ENCODE data around the gene PPIF.

Gene PPIF

DNA sequence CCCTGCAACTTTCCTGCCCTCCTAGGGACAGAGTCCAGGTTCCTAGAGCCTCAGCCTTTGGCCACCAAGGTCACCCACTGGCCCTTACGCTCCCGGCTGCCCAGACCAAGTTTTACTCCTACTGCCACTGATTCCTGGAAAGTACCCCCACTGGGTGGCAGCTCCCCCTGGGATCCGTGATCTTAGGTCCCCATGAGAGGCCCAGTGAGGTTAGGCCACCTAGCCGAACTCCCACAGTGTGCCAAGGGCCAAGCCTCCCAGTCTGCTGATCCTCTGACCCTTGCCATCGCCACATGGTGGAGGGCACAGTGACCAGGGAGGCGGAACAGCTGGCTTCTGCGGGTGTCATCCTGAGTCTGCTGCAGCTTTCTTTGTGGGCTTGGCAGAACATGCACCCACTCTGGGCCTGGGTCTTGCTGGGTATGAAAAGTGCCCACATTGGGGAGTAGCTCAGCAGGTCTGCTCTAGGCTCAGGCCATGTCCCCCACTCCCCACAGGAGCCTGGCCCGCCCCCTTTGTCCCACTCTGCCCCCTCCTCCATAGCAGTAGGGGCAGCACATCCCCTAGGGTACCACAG lies 40.5 kb upstream of the PPIF start:
- H3K36me3 ChIP-seq (ENCODE audit: insufficient read depth, low read length): peaks cover 86% of the 10 kb centered on the region
- no peak overlapping the region for H3K9ac ChIP-seq (ENCODE audit: low read depth, low read length)
- H3K4me1 ChIP-seq (ENCODE audit: insufficient read depth, low read length): no peaks in the 10 kb centered on the region
- no peaks in the 10 kb centered on the region for H3K27me3 ChIP-seq (ENCODE audit: insufficient read depth, low read length)
- 91% methylated on average over 8 of the region's 8 CpGs for WGBS
- no peak overlapping the region for H3K4me3 ChIP-seq (ENCODE audit: low read length)
- H3K9me3 ChIP-seq (ENCODE audit: insufficient read depth, low read depth, low read length): no peaks in the 10 kb centered on the region
- no peak overlapping the region for H3K27ac ChIP-seq (ENCODE audit: low read depth, low read length)

DNA sequence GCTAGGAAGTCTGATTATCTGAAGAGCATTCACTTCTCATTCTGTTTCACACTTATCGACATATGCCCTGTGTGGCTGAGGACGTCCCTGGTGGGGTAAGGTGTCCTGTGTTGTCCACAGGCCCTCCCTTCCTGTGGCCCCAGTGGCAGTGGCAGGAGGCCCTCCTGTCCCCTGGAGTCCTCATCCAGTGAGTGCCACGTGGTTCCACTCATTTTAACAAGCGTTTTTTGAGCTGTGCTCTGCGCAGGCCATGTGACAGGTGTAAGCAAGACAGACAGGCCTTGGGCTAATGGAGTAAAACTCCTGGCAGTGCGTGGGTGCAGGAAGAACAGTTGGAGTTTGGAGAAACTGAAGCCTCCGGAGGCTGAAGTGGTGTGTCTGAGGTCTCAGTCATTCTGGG lies 39.3 kb upstream of the PPIF start:
- peaks cover 82% of the 10 kb centered on the region for H3K36me3 ChIP-seq (ENCODE audit: insufficient read depth, low read length)
- no peaks in the 10 kb centered on the region for H3K9me3 ChIP-seq (ENCODE audit: insufficient read depth, low read depth, low read length)
- H3K4me1 ChIP-seq (ENCODE audit: insufficient read depth, low read length): no peaks in the 10 kb centered on the region
- no peak overlapping the region for H3K4me3 ChIP-seq (ENCODE audit: low read length)
- no peak overlapping the region for H3K9ac ChIP-seq (ENCODE audit: low read depth, low read length)
- 94% methylated on average over 7 of the region's 7 CpGs for WGBS
- no peaks in the 10 kb centered on the region for H3K27me3 ChIP-seq (ENCODE audit: insufficient read depth, low read length)
- no peak overlapping the region for H3K27ac ChIP-seq (ENCODE audit: low read depth, low read length)

DNA sequence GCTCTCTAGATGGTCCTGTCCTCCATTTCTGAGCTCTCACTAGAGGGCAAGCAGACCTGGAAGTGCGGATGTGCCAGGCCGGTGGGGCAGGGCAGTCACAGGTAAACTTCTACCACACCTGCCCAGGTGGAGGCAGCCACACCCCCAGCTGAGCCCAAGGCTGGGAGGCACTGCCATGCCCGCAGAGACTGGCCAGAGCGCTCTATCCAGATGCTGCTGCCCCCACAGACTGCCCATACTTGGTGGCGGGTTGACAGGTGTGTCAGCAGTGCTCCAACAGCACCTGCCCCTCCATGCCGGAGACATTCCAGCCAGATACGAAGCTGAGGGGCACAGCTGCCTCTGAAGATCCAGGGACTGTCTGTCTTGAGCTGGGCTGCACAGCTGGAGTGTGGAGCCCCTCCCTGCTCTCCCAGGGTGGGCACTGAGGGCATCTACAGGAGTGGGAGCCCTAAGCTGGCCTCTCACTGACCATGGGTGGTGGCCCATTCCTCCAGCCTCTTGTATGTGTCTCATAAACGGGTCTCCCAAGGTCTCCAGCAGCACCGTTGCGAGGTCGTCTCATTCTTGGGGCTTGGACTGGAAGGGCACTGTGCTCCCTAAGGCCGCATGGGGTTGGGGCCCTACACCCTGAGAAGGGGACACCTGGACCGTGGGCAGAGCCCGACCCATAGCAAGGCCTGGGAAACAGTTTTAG lies 38.2 kb upstream of the PPIF start:
- Histone ChIP-seq H3K4me1 (ENCODE audit: insufficient read depth, low read length) (no peaks in the 10 kb centered on the region), H3K9me3 (ENCODE audit: insufficient read depth, low read depth, low read length) (no peaks in the 10 kb centered on the region), H3K27me3 (ENCODE audit: insufficient read depth, low read length) (no peaks in the 10 kb centered on the region), H3K4me3 (ENCODE audit: low read length) (no peak overlapping the region), H3K36me3 (ENCODE audit: insufficient read depth, low read length) (peaks cover 75% of the 10 kb centered on the region), H3K9ac (ENCODE audit: low read depth, low read length) (no peak overlapping the region), H3K27ac (ENCODE audit: low read depth, low read length) (no peak overlapping the region)
- WGBS: 95% methylated on average over 14 of the region's 14 CpGs

DNA sequence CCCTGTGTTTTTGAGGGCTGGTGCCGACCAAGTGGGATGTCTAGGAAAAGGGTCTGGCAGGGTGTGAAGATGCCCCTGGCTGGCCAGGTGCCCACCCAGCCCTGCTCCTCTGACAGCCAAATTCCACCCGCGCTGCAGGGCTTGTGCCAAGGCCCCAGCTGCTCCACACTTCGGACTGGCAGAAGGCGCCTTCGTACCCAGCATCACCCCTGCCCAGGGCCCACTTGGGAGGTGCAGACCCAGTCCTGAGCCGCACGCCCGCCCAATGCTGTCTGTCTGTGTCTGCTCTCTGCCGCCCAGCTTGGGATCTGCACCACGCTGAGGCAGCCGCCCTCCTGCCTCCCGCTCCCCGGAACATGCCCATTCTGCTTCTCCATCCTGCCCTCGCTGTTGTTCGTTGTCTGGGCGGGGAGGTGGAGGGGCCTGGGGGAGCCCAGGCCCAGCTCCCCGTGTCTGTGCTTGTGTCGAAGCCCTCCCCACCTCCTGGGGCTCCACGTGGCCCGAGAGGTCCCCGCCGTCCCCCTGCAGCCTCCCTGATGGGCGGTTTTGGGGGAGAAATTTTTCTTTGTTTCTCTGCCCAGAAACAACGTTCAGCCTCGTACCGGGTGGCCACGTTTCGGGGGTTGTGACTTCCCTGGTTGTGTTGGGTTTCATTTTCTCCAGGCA lies 36.9 kb upstream of the PPIF start:
- Histone ChIP-seq H3K9ac (ENCODE audit: low read depth, low read length) (no peak overlapping the region), H3K27me3 (ENCODE audit: insufficient read depth, low read length) (no peaks in the 10 kb centered on the region), H3K36me3 (ENCODE audit: insufficient read depth, low read length) (peaks cover 69% of the 10 kb centered on the region), H3K4me3 (ENCODE audit: low read length) (no peak overlapping the region), H3K4me1 (ENCODE audit: insufficient read depth, low read length) (no peaks in the 10 kb centered on the region), H3K27ac (ENCODE audit: low read depth, low read length) (no peak overlapping the region), H3K9me3 (ENCODE audit: insufficient read depth, low read depth, low read length) (no peaks in the 10 kb centered on the region)
- 90% methylated on average over 29 of the region's 29 CpGs for WGBS

DNA sequence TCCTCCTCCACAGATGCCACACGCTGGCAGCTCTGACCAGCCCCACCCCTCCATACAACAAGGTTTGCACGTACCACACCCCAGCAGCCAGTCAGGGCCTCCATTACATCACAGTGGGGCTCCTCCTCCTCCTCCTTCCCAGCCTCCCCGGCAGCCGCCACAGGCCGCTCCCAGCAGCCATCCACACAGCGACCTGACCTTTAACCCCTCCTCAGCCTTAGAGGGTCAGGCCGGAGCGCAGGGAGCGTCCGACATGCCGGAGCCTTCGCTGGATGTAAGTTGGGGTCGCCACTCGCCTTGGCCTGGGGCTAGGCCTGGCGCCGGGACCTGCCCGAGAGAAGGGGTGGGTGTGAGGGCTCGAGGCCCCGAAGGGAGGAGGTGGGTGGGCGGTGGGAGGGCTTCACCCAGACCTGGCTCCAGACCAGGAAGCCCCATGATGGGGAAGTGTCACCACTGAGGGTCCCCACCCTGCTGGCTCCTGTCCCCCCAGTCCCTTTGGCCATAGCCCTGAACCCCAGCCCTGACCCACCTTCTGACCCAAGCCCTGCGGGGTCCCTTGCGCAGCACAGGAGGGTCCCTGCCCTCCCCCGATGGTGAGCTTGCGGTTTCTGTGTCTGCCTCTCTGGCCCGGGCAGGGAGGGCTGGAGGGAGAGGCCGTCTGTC lies 36.2 kb upstream of the PPIF start:
- no peaks in the 10 kb centered on the region for H3K27me3 ChIP-seq (ENCODE audit: insufficient read depth, low read length)
- H3K4me1 ChIP-seq (ENCODE audit: insufficient read depth, low read length): no peaks in the 10 kb centered on the region
- H3K9me3 ChIP-seq (ENCODE audit: insufficient read depth, low read depth, low read length): no peaks in the 10 kb centered on the region
- WGBS: 90% methylated on average over 26 of the region's 26 CpGs
- H3K9ac ChIP-seq (ENCODE audit: low read depth, low read length): no peak overlapping the region
- no peak overlapping the region for H3K27ac ChIP-seq (ENCODE audit: low read depth, low read length)
- no peak overlapping the region for H3K4me3 ChIP-seq (ENCODE audit: low read length)
- peaks cover 65% of the 10 kb centered on the region for H3K36me3 ChIP-seq (ENCODE audit: insufficient read depth, low read length)

DNA sequence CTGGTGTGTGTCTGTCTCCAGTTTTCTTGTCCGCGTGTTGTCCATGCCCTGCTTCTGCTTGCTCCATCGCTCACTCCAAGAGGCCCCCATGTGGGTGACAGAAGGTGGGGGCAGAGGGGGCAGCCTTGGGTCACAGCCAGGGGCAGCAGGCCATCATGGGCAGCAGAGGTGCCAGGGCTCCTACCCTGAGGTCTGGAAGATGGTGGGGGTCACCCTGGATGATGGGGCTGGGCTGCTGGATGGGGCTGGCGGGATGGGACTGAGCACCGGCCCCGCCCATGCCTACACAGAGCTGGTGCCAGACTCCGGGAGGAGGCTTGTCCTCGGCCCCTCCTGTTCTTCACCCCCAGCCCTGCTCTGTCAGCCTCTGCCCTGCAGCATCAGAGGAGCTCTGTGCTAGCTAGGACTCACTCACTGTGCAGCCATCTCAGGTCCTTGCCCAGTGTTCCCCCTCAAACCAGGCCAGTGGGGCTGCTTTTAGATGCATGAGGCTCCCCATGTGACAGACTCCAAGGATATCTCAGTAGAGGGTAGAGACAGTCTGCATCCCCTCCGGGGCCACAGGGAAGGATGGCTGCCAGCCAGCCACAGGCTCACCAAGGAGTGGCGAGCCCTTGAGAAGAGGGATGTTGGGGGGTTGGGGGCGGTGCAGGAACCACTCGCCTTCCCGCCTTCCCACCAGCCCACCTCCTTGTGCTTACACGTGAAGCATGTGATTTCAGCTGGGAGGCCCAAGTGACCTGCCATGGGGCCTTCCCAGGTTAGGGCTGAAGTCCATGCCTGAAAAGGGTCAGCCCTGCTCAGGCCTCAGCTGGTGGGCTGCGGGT lies 35.5 kb upstream of the PPIF start:
- Histone ChIP-seq H3K27ac (ENCODE audit: low read depth, low read length) (no peak overlapping the region), H3K36me3 (ENCODE audit: insufficient read depth, low read length) (peaks cover 57% of the 10 kb centered on the region), H3K4me1 (ENCODE audit: insufficient read depth, low read length) (0 out of 2 replicates have a peak, but pooled peaks cover 3% of the 10 kb centered on the region), H3K27me3 (ENCODE audit: insufficient read depth, low read length) (no peaks in the 10 kb centered on the region), H3K9ac (ENCODE audit: low read depth, low read length) (no peak overlapping the region), H3K9me3 (ENCODE audit: insufficient read depth, low read depth, low read length) (no peaks in the 10 kb centered on the region), H3K4me3 (ENCODE audit: low read length) (no peak overlapping the region)
- 87% methylated on average over 15 of the region's 15 CpGs for WGBS

DNA sequence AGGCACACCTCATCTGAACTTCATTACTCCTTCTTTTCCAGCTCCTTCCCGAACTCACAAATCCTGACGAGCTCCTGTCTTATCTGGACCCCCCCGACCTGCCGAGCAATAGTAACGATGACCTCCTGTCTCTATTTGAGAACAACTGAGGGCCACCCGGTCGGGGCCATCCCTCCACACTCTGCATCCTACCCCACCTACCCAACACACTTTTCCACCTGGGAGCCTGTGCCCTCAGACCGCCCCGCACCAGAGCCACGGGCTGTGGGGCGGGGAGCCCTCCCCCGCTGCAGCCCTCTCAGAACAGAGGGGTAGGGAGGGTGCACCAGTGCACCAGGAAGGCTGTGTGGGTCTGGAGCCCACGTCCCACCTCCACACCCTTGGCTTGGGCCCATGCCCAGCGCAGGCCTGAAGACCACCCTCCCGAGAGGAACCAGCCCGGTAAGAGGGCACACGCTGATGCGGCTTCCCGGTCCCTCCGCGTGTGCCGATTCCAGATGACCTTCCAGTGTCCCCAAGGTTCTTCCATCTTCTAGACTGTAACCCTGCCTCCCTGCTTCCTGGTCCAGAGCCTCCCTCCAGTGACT lies 34.6 kb upstream of the PPIF start:
- H3K27ac ChIP-seq (ENCODE audit: low read depth, low read length): no peak overlapping the region
- peaks cover 10% of the 10 kb centered on the region for H3K4me1 ChIP-seq (ENCODE audit: insufficient read depth, low read length)
- WGBS: 92% methylated on average over 22 of the region's 22 CpGs
- H3K9ac ChIP-seq (ENCODE audit: low read depth, low read length): no peak overlapping the region
- H3K9me3 ChIP-seq (ENCODE audit: insufficient read depth, low read depth, low read length): no peaks in the 10 kb centered on the region
- peaks cover 48% of the 10 kb centered on the region for H3K36me3 ChIP-seq (ENCODE audit: insufficient read depth, low read length)
- no peaks in the 10 kb centered on the region for H3K27me3 ChIP-seq (ENCODE audit: insufficient read depth, low read length)
- no peak overlapping the region for H3K4me3 ChIP-seq (ENCODE audit: low read length)

DNA sequence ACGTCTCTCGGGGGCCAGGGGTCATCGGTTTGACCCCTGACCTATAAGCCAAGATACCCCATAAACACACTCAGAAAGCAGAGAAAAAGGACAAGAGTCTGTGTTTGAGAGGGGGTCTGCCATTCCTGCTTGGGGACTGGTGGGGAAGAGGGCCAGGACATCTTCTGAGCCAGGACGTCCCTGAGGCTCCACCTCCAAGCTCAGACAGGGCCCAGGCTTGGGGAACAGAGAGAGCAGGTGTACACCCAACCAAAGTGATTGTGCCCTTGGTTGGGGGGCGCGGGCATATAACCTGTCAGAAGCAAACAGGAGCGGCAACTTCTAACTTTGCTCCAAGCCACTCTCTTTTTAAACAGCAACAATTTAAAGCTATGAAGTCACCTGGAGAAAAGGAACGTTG lies 33.9 kb upstream of the PPIF start:
- peaks cover 17% of the 10 kb centered on the region for H3K4me1 ChIP-seq (ENCODE audit: insufficient read depth, low read length)
- H3K27ac ChIP-seq (ENCODE audit: low read depth, low read length): no peak overlapping the region
- H3K36me3 ChIP-seq (ENCODE audit: insufficient read depth, low read length): peaks cover 42% of the 10 kb centered on the region
- H3K4me3 ChIP-seq (ENCODE audit: low read length): no peak overlapping the region
- H3K9me3 ChIP-seq (ENCODE audit: insufficient read depth, low read depth, low read length): no peaks in the 10 kb centered on the region
- 95% methylated on average over 7 of the region's 8 CpGs for WGBS
- H3K9ac ChIP-seq (ENCODE audit: low read depth, low read length): no peak overlapping the region
- H3K27me3 ChIP-seq (ENCODE audit: insufficient read depth, low read length): no peaks in the 10 kb centered on the region

DNA sequence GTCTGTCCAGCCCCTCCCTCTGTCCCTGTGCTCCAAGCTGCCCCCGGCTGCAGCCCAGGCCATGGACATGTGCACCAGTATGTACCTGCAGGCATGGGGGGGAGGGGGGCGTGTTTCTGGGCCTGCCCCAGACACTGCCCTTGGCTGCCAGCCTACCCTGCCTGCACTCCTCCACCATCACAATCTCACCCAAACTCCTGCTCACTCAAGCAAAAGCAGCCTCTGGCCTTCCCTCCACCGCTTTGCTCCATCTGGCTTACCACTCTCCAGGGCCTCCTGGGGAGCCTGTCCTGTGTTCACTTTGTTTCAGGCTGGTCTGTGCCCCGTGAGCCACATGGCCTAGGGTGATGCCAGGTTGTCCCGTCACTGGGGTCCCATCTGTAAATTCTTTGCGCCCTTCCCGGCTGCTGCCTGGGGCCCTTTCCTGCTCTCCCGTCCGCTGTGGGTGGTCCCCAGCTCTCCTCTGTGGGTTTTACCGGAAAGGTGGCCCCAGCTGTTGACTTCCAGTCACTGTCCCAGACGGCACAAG lies 33.3 kb upstream of the PPIF start:
- Histone ChIP-seq H3K4me1 (ENCODE audit: insufficient read depth, low read length) (peaks cover 18% of the 10 kb centered on the region), H3K27ac (ENCODE audit: low read depth, low read length) (no peak overlapping the region), H3K36me3 (ENCODE audit: insufficient read depth, low read length) (peaks cover 35% of the 10 kb centered on the region)

DNA sequence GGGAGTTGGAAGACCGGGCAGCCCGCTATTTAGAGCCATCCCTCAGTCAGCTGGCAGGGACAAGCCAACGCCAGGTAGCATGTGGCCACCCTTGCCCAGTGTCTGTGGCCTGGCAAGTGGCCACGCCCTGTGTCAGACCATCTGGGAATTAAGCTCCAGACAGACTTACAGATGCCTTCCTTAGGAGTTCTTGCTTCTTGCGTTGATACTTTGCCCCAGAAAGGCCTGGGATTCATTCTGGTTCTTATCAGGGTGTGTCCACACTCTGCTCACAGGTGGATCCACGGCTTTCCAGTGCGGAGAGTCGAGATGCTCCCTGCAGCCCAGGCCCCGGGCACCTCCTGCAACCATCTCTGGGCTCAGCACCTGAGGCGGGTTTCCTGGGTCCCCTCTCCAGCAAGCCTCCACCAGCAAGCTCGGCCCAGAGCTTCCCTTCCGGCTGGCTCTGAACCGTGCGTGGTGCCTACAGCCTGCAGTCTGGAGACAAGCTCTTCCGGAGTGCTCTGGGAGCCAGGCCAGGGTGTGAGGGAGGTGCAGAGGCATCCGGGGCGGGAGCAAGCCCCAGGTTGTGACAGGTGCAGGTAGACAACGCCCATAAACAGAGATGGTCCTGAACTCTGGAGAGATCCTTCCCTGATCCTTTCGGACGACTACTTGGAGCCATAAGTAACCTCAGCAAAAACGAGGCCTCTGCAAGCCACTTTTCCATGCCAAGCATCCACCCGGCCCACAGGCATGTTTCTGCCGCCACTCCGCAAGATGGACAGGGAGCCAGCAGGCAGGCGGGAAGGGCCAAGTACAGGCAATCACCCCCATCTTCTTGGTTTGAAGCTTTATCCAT lies 32.3 kb upstream of the PPIF start:
- H3K36me3 ChIP-seq (ENCODE audit: insufficient read depth, low read length): peaks cover 27% of the 10 kb centered on the region
- WGBS: 91% methylated on average over 25 of the region's 25 CpGs
- peaks cover 18% of the 10 kb centered on the region for H3K4me1 ChIP-seq (ENCODE audit: insufficient read depth, low read length)
- H3K4me3 ChIP-seq (ENCODE audit: low read length): no peak overlapping the region
- H3K27me3 ChIP-seq (ENCODE audit: insufficient read depth, low read length): no peaks in the 10 kb centered on the region
- no peak overlapping the region for H3K9ac ChIP-seq (ENCODE audit: low read depth, low read length)
- no peaks in the 10 kb centered on the region for H3K9me3 ChIP-seq (ENCODE audit: insufficient read depth, low read depth, low read length)
- H3K27ac ChIP-seq (ENCODE audit: low read depth, low read length): no peak overlapping the region

More for the DNA sequence above, 33.3 kb upstream of the PPIF start:
- H3K9ac ChIP-seq (ENCODE audit: low read depth, low read length): no peak overlapping the region
- H3K27me3 ChIP-seq (ENCODE audit: insufficient read depth, low read length): no peaks in the 10 kb centered on the region
- H3K4me3 ChIP-seq (ENCODE audit: low read length): no peak overlapping the region
- H3K9me3 ChIP-seq (ENCODE audit: insufficient read depth, low read depth, low read length): no peaks in the 10 kb centered on the region
- 93% methylated on average over 10 of the region's 11 CpGs for WGBS
